DOHH2 (cell line): ENCODE measurements around the gene NEURL1.

ENCODE experiments used
- EZH2phosphoT487 ChIP-seq: fragments of 200-600 bp; sonication (generic); IDR thresholded peaks from 2 replicates; pipeline ENCODE4 v1.6.1; 2017; ENCODE audit warnings: borderline replicate concordance, mild to moderate bottlenecking, antibody characterized with exemption, low read length, moderate library complexity, mixed read lengths
- TF ChIP-seq, protein P1 (sequence below): fragments of 200-600 bp; sonication (generic); IDR thresholded peaks from one replicate; pipeline ENCODE4 v1.5.1; 2014; ENCODE audit warnings: antibody characterized with exemption, mild to moderate bottlenecking, low read depth, low read length; ENCODE audit not compliant: poor library complexity, severe bottlenecking

DNA sequence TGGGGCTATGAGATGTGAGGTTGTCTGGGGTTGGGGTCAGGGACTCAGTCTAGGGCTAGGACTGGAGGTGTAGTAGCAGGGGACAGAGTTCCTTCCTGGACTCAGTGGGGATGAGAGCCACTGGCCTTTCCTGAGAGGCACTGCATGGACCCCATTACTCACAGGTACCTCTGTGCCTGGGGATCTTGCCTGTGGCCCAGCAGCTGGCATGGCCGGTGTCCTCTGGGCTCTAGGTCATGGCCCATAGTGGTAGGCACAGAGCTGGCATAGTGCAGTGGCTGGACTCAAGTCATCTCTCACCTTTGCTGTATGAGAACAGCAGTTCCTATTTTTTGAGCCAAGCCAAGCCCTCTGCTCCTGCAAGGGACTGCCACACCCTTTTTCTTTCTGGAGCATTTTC is 51.9 kb downstream of the NEURL1 start:
- TF ChIP-seq, protein P1, sequence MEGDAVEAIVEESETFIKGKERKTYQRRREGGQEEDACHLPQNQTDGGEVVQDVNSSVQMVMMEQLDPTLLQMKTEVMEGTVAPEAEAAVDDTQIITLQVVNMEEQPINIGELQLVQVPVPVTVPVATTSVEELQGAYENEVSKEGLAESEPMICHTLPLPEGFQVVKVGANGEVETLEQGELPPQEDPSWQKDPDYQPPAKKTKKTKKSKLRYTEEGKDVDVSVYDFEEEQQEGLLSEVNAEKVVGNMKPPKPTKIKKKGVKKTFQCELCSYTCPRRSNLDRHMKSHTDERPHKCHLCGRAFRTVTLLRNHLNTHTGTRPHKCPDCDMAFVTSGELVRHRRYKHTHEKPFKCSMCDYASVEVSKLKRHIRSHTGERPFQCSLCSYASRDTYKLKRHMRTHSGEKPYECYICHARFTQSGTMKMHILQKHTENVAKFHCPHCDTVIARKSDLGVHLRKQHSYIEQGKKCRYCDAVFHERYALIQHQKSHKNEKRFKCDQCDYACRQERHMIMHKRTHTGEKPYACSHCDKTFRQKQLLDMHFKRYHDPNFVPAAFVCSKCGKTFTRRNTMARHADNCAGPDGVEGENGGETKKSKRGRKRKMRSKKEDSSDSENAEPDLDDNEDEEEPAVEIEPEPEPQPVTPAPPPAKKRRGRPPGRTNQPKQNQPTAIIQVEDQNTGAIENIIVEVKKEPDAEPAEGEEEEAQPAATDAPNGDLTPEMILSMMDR = no peak
- TF ChIP-seq EZH2phosphoT487 = no peak
